Activated gamma-delta T cell (primary cell): ENCODE results near the gene LMX1A.

Experiments used
- DNase-seq: peaks from one replicate; lab custom pipeline; 2025; lab: John Stamatoyannopoulos, UW

The LMX1A gene

DNA sequence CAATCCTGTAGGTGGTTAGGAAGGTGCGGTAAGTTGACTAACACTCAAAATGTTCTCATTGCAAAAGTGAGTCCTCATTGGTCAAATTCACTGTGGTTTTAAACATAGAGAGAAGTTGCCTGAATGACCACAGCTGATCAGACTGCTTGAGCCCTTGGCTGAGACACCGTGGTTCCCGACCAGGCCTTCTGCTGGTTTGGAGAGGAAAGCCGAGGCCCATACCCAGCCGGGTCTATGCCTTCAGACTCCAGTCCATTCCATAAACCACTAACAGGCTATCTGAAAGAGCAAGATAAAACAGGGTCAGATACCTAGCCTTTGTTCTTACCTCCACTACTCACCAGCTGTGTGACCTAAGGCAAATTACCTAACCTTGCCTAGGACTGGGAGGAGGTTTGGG is 133.9 kb downstream of the LMX1A start:
- DNase-seq: no peak

DNA sequence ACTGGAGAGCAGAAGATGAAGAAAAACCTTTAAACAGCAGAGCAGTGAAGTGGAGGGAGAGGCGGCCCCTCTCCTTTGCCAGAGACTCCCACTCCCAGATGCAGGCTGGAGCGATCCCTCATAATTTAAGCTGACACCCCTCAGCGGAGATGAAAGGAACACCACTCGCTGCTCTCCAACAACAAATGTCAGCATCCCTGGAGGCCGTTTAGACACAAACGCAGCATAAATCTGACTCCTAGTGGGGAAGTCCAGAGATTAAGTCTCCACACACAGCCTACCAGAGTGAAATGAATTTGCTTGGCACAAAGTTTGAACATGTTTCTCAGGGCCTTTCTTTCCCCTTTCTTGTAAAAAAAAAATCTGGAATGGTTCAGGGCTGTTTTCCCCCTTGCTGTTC is 137.8 kb downstream of the LMX1A start:
- no peak for DNase-seq

DNA sequence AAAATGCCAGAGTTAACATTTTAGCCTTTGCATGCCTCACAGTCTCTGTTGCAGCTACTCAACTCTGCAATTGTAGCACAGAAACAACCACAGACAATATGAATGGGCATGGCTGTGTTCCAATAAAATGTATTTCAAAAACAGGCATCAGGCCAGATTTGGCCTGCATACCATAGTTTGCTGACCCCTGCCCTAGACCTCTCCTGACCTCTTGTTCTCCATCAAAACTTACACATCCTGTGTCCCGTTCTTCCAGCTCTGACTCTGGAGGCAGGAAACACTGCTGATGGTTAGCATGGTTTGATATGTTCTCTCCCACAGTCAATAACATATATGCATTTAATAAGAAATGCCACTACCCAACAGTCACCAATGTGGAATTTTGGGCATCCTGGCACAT is 138.6 kb downstream of the LMX1A start:
- no peak for DNase-seq

DNA sequence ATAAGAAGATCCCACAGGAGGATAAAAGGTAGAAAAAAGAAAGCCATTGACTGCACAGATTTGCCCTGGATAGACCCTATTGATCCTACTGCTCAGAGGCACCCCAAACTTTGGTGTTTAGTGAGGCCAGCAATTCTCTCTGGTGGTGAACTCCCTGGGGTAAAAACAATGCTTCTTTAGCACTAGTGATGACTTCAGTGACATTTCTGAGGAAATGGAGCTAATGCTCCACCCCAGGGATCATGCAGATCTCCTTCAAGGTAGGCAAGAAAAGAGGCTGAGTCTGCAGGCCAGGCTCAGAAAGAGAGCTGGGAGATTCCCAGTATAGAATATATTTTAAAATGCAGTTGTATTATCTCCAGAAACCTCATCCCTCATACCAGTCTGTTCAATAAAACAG is 140.3 kb downstream of the LMX1A start:
- DNase-seq: no peak

- no peak for DNase-seq
Measured at GRCh38 chr1:165215676-165216075, 140.8 kb downstream of the LMX1A start.

DNA sequence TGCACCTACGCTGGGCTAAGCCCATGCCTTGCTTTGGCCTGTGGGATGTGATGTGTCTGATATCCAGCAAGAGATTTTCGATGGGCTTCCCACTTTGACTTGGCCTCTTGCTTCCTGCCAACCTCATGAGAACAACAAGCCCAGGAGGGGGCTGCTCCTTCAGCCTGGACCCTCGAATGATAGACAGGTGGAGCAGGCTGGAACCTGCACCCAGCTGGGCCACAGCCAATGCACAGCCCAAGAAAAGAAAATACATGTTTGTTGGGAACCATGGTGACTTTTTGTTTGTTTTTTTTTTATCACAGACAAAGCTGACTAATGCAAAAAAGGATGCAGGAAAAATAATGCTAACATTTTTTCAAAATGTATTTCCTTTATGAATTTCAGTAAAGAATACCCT is 144.3 kb downstream of the LMX1A start:
- DNase-seq: no peak

- no peak for DNase-seq
Measured at GRCh38 chr1:165207853-165208515, 148.5 kb downstream of the LMX1A start.

DNA sequence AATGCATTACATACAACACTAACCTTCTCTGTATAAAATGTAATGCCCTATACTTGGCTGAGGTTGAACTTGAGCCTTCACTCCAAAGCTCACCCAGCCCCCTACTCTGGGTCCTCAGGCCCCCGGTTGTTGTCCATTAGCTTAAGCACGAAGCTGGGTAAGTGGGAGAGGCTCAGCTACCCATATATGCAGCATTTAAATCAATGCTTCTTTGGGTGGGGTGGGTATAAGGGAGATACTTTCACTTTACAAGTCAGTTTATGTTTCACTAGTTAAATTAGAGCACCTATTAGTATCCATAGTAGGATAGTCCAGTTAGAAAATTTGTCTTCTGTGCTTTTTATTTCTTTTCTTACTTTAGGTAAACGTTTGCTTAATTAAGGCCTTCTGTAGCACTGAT is 151.4 kb downstream of the LMX1A start:
- no peak for DNase-seq

DNA sequence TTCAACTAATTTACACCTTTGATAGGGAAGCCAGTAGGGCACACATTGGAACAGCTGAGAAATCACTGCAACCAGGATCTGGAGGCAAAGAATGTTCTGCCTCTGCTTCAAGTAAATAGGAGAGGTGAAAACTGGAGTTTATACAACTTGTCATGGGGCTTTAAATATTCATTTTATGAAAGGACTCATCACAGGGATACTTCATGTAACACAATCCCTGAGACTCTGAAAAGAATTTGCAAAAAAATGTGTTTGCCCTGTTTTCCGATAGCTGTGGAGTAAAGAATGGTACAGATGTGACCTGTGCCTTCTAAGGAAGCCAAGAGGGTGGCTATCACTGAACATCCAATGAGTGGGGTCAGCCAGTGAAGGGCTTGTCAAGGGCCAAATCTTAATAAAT is 152.0 kb downstream of the LMX1A start:
- no peak for DNase-seq

DNA sequence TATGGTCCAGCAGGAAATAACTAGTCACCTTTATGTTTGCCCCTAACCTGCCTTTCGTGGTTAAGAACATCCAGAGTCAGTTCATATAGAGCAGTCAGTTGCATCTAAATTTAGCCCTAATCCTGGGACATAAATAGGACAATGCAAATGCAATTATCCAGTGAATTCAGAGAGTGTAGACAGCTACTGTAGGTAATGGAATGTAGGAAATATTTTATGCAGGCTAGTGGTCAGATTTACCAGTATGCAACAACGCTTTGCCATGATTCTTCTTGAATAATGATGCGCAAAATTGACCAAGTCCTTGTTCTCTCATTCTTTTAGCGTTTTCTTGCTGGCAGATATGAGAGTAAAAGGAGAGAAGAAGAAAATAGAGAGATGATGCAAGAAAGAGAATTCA is 165.4 kb downstream of the LMX1A start:
- no peak for DNase-seq

DNA sequence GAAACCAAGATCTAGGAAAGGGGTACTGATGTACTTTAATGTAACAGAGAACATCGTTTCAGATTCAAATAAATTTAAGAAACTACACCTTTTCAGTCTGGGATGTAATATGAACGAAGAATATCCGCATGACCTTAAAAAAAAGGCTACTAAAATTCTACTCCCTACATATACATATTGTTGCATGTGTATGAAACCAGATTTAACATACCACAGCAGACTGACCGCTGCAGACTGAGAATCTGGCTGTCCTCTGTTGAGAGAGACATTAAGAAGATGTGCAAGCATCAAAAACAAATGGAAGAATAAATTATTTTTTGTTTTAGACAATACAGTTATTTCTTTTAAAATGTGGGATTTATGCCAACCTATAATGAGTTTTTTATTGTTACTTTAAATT is 166.6 kb downstream of the LMX1A start:
- DNase-seq: no peak

GRCh38 chr1:165189011-165189410 is 167.5 kb downstream of the LMX1A start:
- no peak for DNase-seq

GRCh38 chr1:165187031-165188009 is 169.2 kb downstream of the LMX1A start:
- DNase-seq: no peak

GRCh38 chr1:165185161-165185889 is 171.2 kb downstream of the LMX1A start:
- DNase-seq: no peak

DNA sequence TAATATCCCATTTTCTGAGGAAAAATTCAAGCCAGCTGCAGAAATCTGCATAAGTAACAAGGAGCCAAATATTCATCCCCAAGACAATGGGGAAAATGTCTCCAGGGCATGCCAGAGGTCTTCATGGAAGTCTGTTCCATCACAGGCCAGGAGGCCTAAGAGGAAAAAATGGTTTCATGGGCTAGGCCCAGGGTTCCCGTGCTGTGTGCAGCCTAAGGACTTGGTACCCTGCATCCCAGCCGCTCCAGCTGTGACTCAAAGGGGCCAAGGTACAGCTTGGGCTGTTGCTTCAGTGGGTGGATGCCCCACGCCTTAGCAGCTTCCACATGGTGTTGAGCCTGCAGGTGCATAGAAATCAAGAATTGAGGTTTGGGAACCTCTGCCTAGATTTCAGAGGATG is 173.5 kb downstream of the LMX1A start:
- no peak for DNase-seq

GRCh38 chr1:165179306-165179705 is 177.2 kb downstream of the LMX1A start:
- no peak for DNase-seq

DNA sequence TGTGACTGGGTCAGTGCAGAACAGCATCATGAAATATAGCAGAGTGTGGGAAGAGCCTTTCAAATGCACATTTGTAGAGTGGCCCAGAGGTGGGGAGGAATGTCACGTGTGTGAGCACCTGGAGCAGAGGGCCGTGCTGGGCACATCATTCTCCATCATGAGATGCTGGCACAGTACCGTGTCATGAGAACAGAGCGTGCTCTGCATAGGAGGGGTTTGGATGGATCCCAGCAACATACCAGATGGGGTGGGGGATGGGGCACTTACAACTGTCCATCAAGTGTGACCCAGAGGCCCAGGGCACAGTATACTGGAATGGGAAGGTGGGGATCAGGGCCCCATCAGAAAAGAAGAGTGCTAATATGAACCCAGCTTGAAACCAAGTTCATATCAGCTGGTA is 182.0 kb downstream of the LMX1A start:
- DNase-seq: no peak

GRCh38 chr1:165173818-165174217 is 182.7 kb downstream of the LMX1A start:
- no peak for DNase-seq

GRCh38 chr1:165173409-165173808 is 183.1 kb downstream of the LMX1A start:
- no peak for DNase-seq

- no peak for DNase-seq
Measured at GRCh38 chr1:165172666-165173065, 183.8 kb downstream of the LMX1A start.

DNA sequence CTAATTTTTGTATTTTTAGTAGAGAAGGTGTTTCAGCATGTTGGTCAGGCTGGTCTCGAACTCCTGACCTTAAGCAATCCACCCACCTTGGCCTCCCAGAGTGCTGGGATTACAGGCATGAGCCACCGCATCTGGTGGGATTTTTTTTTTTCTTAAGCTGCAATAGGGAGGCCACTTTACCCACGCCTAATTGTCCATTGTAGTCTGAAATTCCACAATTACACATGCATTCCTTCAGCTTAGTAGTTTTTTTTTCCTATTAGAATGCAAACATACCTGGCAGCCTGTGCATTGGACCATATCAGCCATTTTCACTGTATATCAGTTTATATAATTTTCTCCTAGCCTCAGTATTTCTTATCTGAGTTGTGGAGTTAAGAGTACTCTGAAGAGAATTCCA is 186.8 kb downstream of the LMX1A start:
- no peak for DNase-seq

DNA sequence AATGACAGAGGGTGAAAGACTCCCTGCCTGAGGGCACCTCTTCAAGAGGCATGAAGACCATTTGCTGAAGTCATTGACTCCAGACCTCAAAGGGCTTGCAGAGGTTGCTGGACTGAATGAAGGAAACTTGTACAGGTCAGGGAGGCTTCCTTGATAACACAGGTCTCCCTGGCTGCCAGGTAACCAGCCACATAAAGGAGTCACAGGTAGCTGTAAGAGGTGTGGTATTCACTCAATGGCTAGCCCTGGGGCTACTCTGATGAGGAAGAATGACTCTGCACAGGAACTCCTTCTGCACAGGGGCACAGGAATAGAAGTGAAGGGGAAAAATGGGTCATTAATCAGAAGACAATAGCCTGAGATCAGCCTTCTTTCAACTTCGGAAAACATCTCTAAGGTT is 187.5 kb downstream of the LMX1A start:
- no peak for DNase-seq

DNA sequence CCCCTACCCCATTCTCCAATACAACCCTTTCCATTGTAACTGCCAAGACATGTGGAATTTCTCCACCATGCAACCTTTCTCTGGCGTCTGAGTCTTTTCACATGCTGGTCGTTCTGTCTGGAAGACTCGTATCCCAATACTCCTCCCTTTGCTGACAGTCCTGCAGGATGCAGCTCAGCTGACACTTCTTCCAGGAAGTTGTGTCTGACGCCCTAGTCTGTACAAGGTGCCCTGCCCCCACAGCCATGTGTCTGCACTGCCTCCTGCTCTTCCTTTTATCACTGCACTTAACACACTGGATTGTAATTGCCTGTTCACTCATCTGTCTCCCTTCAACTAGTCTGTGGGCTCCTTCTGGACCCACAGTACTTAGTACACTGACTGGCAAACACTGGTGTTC is 188.0 kb downstream of the LMX1A start:
- no peak for DNase-seq
